A549 (cell line): ENCODE measurements around the gene NELFB. TPM values are rescaled to one million over a fixed set of nuclear protein-coding genes. Genes with fewer than 3 reads are reported as not detected.
A peak's percentile ranks its signal among the peaks of the same experiment; 100 is the strongest.

Experiments used
- ATAC-seq, 2 experiments: fragments of 200-7000 bp in 1 of 2; fragments of >200 bp in 1 of 2; cut with Nextera tagmentation in 1 of 2; cut with Tn5 transposase in 1 of 2; 3 replicates each; pipeline versions ENCODE4 v1.8.0 to v1.9.1; 2018 to 2020; ENCODE audit warnings: mild to moderate bottlenecking in 1 of 2, moderate library complexity in 1 of 2
- CTCF ChIA-PET: fragments of 300-600 bp; sonication (Branson Sonifier 250); formaldehyde crosslinking; extraction: SDS; loops from one replicate; lab custom pipeline; 2021; ENCODE audit warnings: antibody characterized with exemption, inconsistent platforms; lab: Yijun Ruan, JAX
- POLR2A ChIA-PET: fragments of 350-600 bp; formaldehyde crosslinking; extraction: SDS; loops from one replicate; lab custom pipeline; 2021; ENCODE audit warnings: antibody characterized with exemption, inconsistent platforms; lab: Yijun Ruan, JAX
- DNase-seq, 2 experiments: peaks; one replicate each; pipeline versions ENCODE4 v3.0.0 to v3.0.0-alpha.2; 2011 to 2016; ENCODE audit warnings: low read depth in 1 of 2, low spot score in 1 of 2
- FAIRE-seq: peaks from 2 replicates; lab custom pipeline; 2011; peaks lifted over from hg19 to GRCh38; lab: Jason Lieb, UNC
- H3K27ac ChIP-seq, 2 experiments: fragments of >200 bp; sonication (Bioruptor Twin); formaldehyde crosslinking; 3 replicates each; pipeline ENCODE4 v1.5.1; 2016 to 2017
- H3K4me1 ChIP-seq: fragments of >200 bp; sonication (Bioruptor Twin); formaldehyde crosslinking; 3 replicates; pipeline ENCODE4 v1.6.1; 2016
- H3K4me2 ChIP-seq: fragments of >200 bp; sonication (Bioruptor Twin); formaldehyde crosslinking; 3 replicates; pipeline ENCODE4 v1.6.1; 2016
- H3K4me3 ChIP-seq: fragments of >200 bp; sonication (Bioruptor Twin); formaldehyde crosslinking; 3 replicates; pipeline ENCODE4 v1.5.1; 2016
- H3K9me3 ChIP-seq: fragments of >200 bp; sonication (Bioruptor Twin); formaldehyde crosslinking; 3 replicates; pipeline ENCODE4 v1.6.1; 2016
- ATOH8 ChIP-seq: fragments of 250-450 bp; sonication (Bioruptor Pico); IDR thresholded peaks from 2 replicates; pipeline ENCODE4 v1.5.0; 2020; ENCODE audit warnings: low read depth, mild to moderate bottlenecking, moderate library complexity
- BHLHE40 ChIP-seq: IDR thresholded peaks from 2 replicates; pipeline ENCODE4 v1.6.1; 2012; ENCODE audit warnings: low read depth, low read length, inconsistent platforms
- CBX2 ChIP-seq: fragments of 200-600 bp; sonication (generic); IDR thresholded peaks from 2 replicates; pipeline ENCODE4 v1.6.1; 2016; ENCODE audit warnings: low read depth, mild to moderate bottlenecking, borderline replicate concordance
- CEBPB ChIP-seq, 2 experiments: fragments of >200 bp in 1 of 2; sonication (Bioruptor Twin) in 1 of 2; formaldehyde crosslinking in 1 of 2; IDR thresholded peaks; 2 replicates each; pipeline ENCODE4 v1.6.1; 2012 to 2016
- CHD2 ChIP-seq: fragments of 150-350 bp; IDR thresholded peaks from 2 replicates; pipeline ENCODE4 v1.6.1; 2014; ENCODE audit warnings: low read length; ENCODE audit not compliant: partially characterized antibody
- CTCF ChIP-seq: fragments of >200 bp; sonication (Bioruptor Twin); formaldehyde crosslinking; IDR thresholded peaks from 3 replicates; pipeline ENCODE4 v1.5.1; 2016
- E2F6 ChIP-seq: IDR thresholded peaks from 2 replicates; pipeline ENCODE4 v1.6.1; 2012; ENCODE audit warnings: low read depth, borderline replicate concordance
- FOSB ChIP-seq: fragments of 250-450 bp; sonication (Bioruptor Pico); IDR thresholded peaks from 2 replicates; pipeline ENCODE4 v1.5.0; 2020; ENCODE audit warnings: mild to moderate bottlenecking, moderate library complexity
- GATA3 ChIP-seq: IDR thresholded peaks from 2 replicates; pipeline ENCODE4 v1.6.1; 2012; ENCODE audit warnings: borderline replicate concordance
- HDAC2 ChIP-seq: fragments of 200-600 bp; sonication (generic); IDR thresholded peaks from 2 replicates; pipeline ENCODE4 v1.6.1; 2016
- HEYL ChIP-seq: fragments of 250-450 bp; sonication (Bioruptor Pico); IDR thresholded peaks from 2 replicates; pipeline ENCODE4 v1.8.0; 2021; ENCODE audit warnings: mild to moderate bottlenecking, moderate library complexity
- JUNB ChIP-seq: fragments of >200 bp; sonication (Bioruptor Twin); formaldehyde crosslinking; IDR thresholded peaks from 2 replicates; pipeline ENCODE4 v1.6.1; 2016
- KDM1A ChIP-seq: fragments of 200-600 bp; sonication (generic); IDR thresholded peaks from 2 replicates; pipeline ENCODE4 v1.6.1; 2016; ENCODE audit warnings: low read depth, mild to moderate bottlenecking
- KDM5A ChIP-seq: fragments of 200-600 bp; sonication (generic); IDR thresholded peaks from 2 replicates; pipeline ENCODE4 v1.6.1; 2016; ENCODE audit warnings: antibody characterized with exemption, mild to moderate bottlenecking
- MAFK ChIP-seq: fragments of 450-650 bp; IDR thresholded peaks from 2 replicates; pipeline ENCODE4 v1.6.1; 2014; ENCODE audit not compliant: partially characterized antibody
- MYC ChIP-seq: IDR thresholded peaks from 2 replicates; pipeline ENCODE4 v1.6.1; 2012; ENCODE audit warnings: mild to moderate bottlenecking, inconsistent platforms, low read length, improper control_type of control experiment, borderline replicate concordance
- NFE2L2 ChIP-seq: fragments of 150-350 bp; conservative IDR thresholded peaks from 2 replicates; pipeline ENCODE4 v1.6.1; 2014; ENCODE audit warnings: low read length
- NR3C1 ChIP-seq: fragments of >200 bp; sonication (Bioruptor Twin); formaldehyde crosslinking; IDR thresholded peaks from 3 replicates; pipeline ENCODE4 v1.6.1; 2017
- POLR2A ChIP-seq: IDR thresholded peaks from 2 replicates; pipeline ENCODE4 v1.6.1; 2012; ENCODE audit warnings: mild to moderate bottlenecking, low read length
- RFX5 ChIP-seq: fragments of 450-650 bp; IDR thresholded peaks from 2 replicates; pipeline ENCODE4 v1.7.1; 2014; ENCODE audit warnings: antibody characterized with exemption, mild to moderate bottlenecking, moderate library complexity
- SREBF2 ChIP-seq: fragments of 450-650 bp; IDR thresholded peaks from 2 replicates; pipeline ENCODE4 v1.6.1; 2014; ENCODE audit warnings: mild to moderate bottlenecking, moderate library complexity
- USF2 ChIP-seq: fragments of 450-650 bp; IDR thresholded peaks from 2 replicates; pipeline ENCODE4 v1.6.1; 2014; ENCODE audit warnings: antibody characterized with exemption
- WGBS: methylation state at CpG from one replicate; pipeline ENCODE4 v1.1.6; 2017; ENCODE audit errors: missing lambda C conversion rate; 5-methylcytosine and 5-hydroxymethylcytosine counted together
- polyA plus RNA-seq, 4 experiments: library from polyadenylated mRNA; depleted of rRNA in 3 of 4; stranded (reverse); fragments of >200 nt; fragmentation: RNase III in 1 of 4; extraction: RNeasy Plus Mini Kit Qiagen cat#74134 plus additional on column Dnase treatment in 1 of 4; gene quantifications; 2 replicates in 3 of 4; 3 replicates in 1 of 4; pipeline ENCODE4 v1.2.3, GENCODE V29; 2011 to 2017

NELFB gene
- polyA plus RNA-seq, 2 of the 4 experiments (the other 2 are of a cell fraction), result 31.8 to 45.3 TPM

GRCh38 chr9:137293482-137294090, 38.5 kb downstream of the NELFB start:
- TF ChIP-seq JUNB, result no peak
- TF ChIP-seq KDM1A, result no peak
- TF ChIP-seq ATOH8 (CRISPR knock-in tag), result no peak
- no peak for TF ChIP-seq NR3C1
- TF ChIP-seq CHD2, result no peak
- TF ChIP-seq GATA3, result no peak
- TF ChIP-seq MYC, result no peak
- no peak for TF ChIP-seq POLR2A
- no peak for TF ChIP-seq SREBF2
- no peak for TF ChIP-seq MAFK
- no peak for TF ChIP-seq HEYL (CRISPR knock-in tag)
- no peak for TF ChIP-seq CEBPB (IDR thresholded peaks at IDR 0.05)
- TF ChIP-seq KDM5A, result no peak
- no peak for TF ChIP-seq CBX2
- TF ChIP-seq RFX5, result no peak
- TF ChIP-seq HDAC2, result no peak
- no peak for TF ChIP-seq FOSB (CRISPR knock-in tag)
- TF ChIP-seq CTCF, result no peak
- TF ChIP-seq BHLHE40, result no peak
- no peak for TF ChIP-seq NFE2L2
- WGBS, result 77% methylated on average over 29 of the region's 29 CpGs
- no peak for ATAC-seq
- Histone ChIP-seq H3K4me1 (peaks cover 23% of the 10 kb centered on the region), H3K4me2 (no peak overlapping the region), H3K27ac (no peak overlapping the region), H3K4me3 (no peak overlapping the region), H3K9me3 (no peaks in the 10 kb centered on the region)
- ChIA-PET CTCF (interaction anchor here (0.9 to 4.9 kb wide), 18 partner anchors 8 to 189 kb away, joined by 3 to 21 read pairs (median 4); partner anchors contain the start of genes EXD3, NOXA1 and NRARP), POLR2A (interaction anchor here (0.5 to 1.9 kb wide), 4 partner anchors 9 to 166 kb away, joined by 3 to 12 read pairs (median 5); partner anchors contain the start of genes NRARP and TOR4A)
- DNase-seq, result no peak
- no peak for FAIRE-seq

- WGBS, result 49% methylated on average over 11 of the region's 11 CpGs
- TF ChIP-seq USF2 (peak; percentile 37), E2F6 (no peak)
- FAIRE-seq (no peak), ATAC-seq (peak in 1 of 2 experiments; percentile 72; a peak in 3 of 6 replicates), DNase-seq (peak; percentile 72 to 83)
- ChIA-PET CTCF (interaction anchor here (0.9 to 4.9 kb wide), 19 partner anchors 8 to 233 kb away, joined by 3 to 21 read pairs (median 4); partner anchors contain the start of genes EXD3, NOXA1 and NRARP), POLR2A (interaction anchor here (0.6 to 1.9 kb wide), 3 partner anchors 8 to 84 kb away, joined by 4 to 12 read pairs (median 6); partner anchors contain the start of genes NRARP and TOR4A)
- Histone ChIP-seq H3K27ac (no peak overlapping the region), H3K9me3 (no peaks in the 10 kb centered on the region), H3K4me1 (peaks cover 23% of the 10 kb centered on the region), H3K4me3 (no peak overlapping the region), H3K4me2 (no peak overlapping the region)
Measured at GRCh38 chr9:137294091-137294680, 39.1 kb downstream of the NELFB start.
